GOT3 (cell line): ENCODE measurements around the gene FGGY.
"Not testable (repeated sequence)": the region's sequence is repeated elsewhere in the genome, so short reads cannot be mapped to it uniquely, and the experiment has no call there.

Source experiments
- DNase-seq: peaks from one replicate; lab custom pipeline; 2025; ENCODE audit warnings: mixed read lengths; lab: John Stamatoyannopoulos, UW

Gene FGGY

GRCh38 chr1:59352065-59352464 lies 55.2 kb downstream of the FGGY start:
- no peak for DNase-seq

DNA sequence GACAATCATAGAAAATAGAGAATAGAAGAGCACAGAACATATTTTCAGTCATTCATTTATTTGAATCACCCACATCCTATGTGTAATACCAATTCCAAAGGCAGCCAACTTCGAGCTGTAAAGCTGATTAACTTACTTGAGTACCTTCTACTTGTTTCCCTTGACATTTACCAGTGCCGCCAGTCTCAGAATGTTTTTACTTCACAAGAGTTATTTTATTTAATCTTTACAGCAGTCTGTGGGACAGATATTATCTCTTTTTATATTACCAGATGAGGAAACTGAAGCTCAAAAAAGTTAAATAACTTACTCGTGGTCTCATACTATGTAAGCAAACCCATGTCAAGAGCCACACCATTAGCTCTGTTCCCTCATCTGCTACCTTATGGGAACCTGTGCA lies 56.6 kb downstream of the FGGY start:
- DNase-seq: no peak

DNA sequence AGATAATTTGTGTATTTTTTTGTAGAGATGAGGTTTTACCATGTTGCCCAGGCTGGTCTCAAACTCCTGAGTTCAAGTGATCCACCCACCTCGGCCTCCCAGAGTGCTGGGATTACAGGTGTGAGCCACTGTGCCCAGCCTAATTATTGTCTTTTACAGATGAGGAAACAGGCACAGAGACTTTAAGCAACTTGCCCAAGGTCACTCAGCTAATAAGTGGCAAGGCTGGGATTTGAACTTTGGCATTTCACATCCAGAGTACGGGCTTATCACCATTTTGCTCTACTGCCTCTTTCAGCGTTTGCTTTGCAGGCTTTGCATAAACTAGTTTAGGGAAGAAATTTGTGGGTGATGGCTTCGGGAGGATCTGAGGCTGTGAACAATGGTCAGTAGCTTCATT lies 57.3 kb downstream of the FGGY start:
- DNase-seq: not testable (repeated sequence)

DNA sequence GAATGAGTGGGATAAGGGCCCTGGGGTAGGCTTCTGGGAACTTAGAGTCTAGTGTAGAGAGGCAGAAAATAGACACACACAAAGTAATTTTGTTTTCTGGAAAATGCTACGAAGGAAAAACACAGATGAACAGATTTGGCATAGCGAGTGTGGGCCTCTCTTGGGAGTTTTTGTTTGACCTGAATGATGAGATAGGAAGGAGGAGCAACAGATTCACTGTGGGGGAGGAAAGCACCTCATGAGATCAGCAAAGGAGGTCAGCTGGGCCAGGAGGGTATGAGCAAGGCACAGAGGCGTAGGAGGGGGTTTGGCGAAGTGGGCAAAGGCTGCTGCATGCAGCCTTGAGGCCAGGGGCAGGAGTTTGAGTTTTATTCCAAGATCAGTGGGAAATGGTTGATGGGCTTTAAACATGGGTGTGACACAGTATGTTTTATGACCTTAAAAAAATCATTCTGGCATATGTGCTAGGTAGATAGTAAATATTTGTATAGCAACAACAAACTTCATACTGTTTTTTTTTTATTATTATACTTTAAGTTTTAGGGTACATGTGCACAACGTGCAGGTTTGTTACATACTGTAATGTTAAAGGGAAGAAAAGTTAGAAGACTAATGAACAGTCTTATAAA lies 57.9 kb downstream of the FGGY start:
- no peak for DNase-seq

- no peak for DNase-seq
Observed at GRCh38 chr1:59355361-59355760, 58.5 kb downstream of the FGGY start.

DNA sequence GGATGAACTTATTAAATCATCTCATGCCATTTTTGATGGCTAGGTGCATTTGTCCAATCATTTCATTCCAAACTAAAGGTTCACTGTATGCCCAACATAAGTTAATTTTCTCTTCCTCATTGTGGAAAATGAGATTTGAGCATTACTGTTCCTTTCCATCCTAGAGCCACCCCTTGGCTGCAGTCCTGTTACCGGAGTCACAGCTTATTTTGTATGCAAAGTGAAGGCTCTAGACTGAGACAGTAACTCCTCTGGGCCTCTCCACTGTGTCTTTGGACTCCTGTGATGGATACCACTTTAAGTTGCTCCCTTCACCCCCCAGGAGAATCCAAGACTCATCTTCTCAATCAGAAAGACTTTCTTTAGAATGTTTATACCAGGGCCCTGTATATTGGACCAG lies 59.7 kb downstream of the FGGY start:
- no peak for DNase-seq

DNA sequence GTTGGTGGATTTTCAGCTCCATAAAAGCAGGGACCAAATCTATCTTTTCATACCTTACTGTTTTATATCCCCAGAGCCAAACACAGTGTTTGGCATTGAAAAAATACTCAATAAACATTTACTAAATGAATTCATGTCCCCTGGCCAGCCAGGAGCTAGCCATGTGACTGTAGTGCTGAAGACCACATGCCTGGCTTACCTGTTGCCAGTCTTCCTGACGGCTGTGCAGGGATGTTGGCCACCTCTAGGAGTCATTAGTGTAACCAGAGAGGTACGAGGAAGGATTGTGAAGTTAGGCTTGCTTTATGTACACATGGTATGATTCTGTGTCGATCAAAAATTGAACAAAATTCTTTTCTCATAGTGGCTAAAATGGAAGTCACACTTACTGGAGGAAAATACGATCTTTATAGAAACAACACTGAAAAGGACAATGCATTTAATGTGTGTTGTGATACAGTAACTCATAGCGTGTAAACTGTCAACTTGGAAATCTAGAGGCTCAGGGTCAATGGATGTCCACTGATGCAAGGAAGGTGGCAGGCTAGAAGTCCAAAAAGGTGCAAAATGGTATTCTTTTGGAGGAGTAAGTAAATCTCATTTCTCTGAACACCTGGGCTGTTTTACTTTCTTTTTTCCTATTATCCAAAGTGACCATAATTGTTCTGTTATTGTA lies 60.9 kb downstream of the FGGY start:
- no peak for DNase-seq

DNA sequence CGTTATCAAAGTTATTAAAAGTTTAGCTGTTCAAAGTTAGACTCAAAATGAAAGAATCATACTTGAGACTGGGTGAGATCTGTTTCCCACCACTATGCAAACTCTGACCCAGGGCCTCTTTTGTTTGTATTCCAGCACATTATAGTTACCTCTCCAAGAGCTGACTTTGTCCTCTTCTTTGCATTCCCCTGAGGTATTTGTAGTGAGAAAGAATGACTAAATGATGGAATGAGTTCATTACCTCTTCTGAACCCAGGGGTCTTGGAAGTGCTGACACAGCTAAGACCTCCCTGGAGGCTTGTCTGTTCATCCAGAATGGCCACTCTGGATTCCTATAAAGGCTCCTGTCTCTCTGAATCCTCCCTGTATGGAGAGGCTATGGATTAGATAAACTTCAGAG lies 62.4 kb downstream of the FGGY start:
- DNase-seq: no peak

DNA sequence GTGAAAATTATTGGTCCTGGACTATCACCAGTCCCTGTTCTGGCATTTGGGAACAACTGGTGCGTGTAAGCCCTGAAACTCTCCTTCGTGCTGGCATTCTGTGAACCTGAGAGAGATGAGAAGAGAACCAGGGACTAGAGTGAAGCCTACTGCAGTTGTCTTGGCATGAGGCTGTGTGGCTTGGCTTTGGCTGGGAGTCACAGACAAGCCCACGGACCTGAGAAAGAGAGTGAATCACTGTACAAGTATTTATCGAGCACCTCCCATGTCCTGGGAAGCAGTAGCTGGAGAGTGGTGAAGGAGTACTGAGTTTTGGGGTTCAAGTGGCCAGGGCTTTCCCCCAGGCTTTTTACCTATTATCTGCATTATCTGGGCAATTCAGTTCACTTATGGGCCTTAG lies 63.3 kb downstream of the FGGY start:
- no peak for DNase-seq

GRCh38 chr1:59360729-59361128 lies 63.8 kb downstream of the FGGY start:
- no peak for DNase-seq

DNA sequence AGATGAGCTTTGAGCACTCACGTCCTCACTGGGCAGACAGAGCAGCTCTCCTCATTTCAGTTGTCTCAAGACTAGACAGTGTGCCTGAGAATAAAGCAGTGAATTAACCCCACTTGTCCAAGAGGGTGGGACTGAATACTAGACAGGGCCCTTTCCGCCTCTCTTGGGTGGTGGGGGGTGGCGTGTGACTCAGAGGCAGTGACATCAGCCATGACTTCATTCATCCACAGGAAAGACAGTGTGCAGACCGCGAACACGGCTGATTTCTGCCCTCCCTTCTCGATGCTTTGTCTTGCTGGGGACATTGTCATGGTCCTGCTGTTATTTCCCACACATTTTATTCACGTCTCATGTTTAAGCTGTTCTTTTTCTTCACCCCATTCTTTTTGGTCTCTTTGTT lies 64.9 kb downstream of the FGGY start:
- DNase-seq: no peak

DNA sequence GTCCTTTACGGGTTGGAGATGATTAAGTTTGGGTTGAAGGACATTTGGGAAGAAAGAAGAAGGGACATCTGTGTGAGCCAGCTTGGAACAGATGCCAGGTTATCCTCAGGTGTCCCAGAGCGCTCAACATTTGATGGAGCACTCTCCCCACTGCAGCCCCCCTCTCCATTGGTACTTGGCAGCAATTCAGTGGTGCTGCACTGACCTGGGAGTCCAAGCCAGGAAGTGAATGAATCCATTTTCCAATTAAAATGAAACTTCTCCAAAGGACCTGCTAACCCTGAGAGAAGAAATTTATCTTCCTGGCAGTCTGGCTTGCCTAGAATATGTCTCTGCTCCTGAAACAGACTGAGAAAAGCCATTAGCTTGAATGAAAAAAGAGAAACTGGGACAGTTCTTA lies 67.1 kb downstream of the FGGY start:
- DNase-seq: no peak

DNA sequence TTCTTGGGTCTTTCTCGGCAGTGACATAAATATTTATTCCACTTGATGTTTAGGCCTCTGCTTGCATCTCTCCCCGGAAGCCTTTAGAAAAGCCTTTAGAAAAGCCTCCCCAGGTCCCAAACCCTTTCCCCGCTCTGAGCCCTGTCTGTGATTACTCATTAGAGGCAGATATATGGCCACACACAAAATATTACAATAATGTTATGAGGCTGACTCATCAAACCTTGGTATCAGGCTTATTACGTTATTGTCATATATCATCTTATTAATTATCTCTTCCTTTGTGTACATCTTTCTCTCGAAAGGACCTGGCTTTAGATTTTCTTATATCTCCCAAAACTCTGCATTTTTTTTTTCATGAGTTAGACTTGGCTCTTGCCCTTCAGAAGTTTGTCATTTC lies 69.5 kb downstream of the FGGY start:
- DNase-seq: no peak

DNA sequence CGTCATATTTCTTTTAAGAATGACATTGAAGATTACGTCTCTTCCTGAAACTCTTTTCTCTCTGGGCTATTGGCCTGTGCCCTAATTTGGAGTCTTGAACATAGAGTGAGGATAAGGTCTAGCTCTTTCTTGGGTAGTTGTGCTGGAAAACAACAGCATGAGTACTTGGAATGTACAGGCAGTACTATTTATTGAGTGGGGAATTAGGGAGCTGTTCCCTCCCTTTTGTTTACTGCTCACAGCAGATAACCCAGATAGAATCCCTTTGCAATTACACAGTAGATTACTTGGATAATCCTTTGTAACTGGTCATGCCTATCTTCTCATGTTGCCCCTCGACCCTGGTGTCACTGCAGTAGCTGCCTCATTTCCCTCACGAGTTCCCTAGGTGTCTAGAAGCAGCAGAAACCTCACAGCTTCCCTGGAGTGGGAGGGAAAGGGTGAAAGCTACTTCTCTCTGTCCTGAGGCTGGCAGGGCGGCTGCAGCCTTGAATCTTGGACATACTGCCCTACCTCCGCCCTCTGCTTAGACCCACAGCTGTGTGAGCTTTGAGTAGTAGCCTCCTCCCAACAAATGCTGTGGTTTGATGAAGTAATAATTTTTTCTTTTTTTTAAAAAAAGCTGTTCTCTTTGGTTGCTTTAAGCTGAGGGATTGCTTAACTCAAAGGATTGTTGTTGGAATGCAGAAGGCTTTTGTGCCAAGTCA lies 70.6 kb downstream of the FGGY start:
- peak; percentile 20 for DNase-seq

- DNase-seq: no peak
Observed at GRCh38 chr1:59368008-59368670, 71.2 kb downstream of the FGGY start.

GRCh38 chr1:59375321-59376220 lies 78.7 kb downstream of the FGGY start:
- no peak for DNase-seq

DNA sequence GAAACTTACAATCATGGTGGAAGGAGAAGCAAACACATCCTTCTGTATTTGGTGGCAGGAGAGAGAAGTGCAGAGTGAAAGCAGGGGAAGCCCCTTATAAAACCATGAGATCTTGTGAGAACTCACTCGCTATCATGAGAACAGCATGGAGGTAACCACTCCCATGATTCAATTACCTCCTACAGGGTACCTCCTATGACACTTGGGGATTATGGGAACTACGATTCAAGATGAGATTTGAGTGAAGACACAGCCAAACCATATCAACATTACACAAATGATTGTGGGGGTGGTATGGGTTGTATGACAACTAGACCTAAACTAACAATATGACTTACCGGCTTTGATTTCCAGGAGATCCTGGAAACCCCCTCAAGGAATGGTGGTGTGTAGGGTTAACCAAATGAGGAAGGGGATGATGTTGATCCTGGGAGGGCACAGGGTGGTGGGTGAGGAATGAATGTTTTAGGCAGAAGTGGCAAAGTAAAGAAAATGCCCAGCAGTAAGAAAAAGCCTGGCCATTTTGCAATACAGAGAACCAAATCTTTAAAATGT lies 80.5 kb downstream of the FGGY start:
- DNase-seq: no peak

- no peak for DNase-seq
Observed at GRCh38 chr1:59378621-59379370, 81.9 kb downstream of the FGGY start.

DNA sequence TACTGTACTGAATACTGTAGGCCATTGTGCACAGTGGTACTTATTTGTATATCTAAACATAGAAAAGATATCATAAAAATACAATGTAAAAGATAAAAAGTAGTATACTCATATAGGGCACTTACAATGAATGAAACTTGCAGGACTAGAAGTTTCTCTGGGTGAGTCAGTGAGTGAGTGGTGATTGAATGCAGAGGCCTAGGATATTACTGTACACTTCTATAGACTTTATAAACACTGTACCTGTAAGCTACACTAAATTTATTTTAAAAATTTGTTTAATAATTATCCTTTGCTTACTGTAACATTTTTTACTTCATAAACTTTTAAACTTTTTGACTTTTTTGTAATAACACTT lies 82.5 kb downstream of the FGGY start:
- DNase-seq: no peak

GRCh38 chr1:59383963-59384362 lies 87.1 kb downstream of the FGGY start:
- no peak for DNase-seq

- no peak for DNase-seq
Observed at GRCh38 chr1:59384443-59384842, 87.5 kb downstream of the FGGY start.
